BE2C (cell line): Measurements from ENCODE around the gene CCL3. TPM values are rescaled to one million over a fixed set of nuclear protein-coding genes. Genes with fewer than 3 reads are reported as not detected.

Experiments
- DNase-seq: peaks from one replicate; pipeline ENCODE4 v3.0.0-alpha.2; 2020
- H3K27me3 ChIP-seq: fragments of 250-450 bp; sonication (Bioruptor Pico); 2 replicates; pipeline ENCODE4 v1.5.1; 2020; ENCODE audit warnings: mild to moderate bottlenecking
- H3K36me3 ChIP-seq: fragments of 250-450 bp; sonication (Bioruptor Pico); 2 replicates; pipeline ENCODE4 v1.5.1; 2020; ENCODE audit warnings: mild to moderate bottlenecking
- H3K4me1 ChIP-seq: fragments of 250-450 bp; sonication (Bioruptor Pico); 2 replicates; pipeline ENCODE4 v1.5.1; 2020
- H3K4me3 ChIP-seq: 2 replicates; pipeline ENCODE4 v1.5.1; 2011; ENCODE audit warnings: low read depth, low read length
- H3K9me3 ChIP-seq: fragments of 250-450 bp; sonication (Bioruptor Pico); 2 replicates; pipeline ENCODE4 v1.5.1; 2020
- polyA plus RNA-seq: library from polyadenylated mRNA; unstranded; fragments of >200 nt; gene quantifications from one replicate; pipeline ENCODE4 v1.2.1, GENCODE V29; 2012; ENCODE audit warnings: low read depth, missing spikeins; ENCODE audit not compliant: insufficient read length, insufficient read depth
- TF ChIP-seq, protein P1 (sequence below): IDR thresholded peaks from 2 replicates; pipeline ENCODE4 v1.5.1; 2012; ENCODE audit warnings: mild to moderate bottlenecking, low read depth, low read length

Gene CCL3
- not detected for polyA plus RNA-seq

DNA sequence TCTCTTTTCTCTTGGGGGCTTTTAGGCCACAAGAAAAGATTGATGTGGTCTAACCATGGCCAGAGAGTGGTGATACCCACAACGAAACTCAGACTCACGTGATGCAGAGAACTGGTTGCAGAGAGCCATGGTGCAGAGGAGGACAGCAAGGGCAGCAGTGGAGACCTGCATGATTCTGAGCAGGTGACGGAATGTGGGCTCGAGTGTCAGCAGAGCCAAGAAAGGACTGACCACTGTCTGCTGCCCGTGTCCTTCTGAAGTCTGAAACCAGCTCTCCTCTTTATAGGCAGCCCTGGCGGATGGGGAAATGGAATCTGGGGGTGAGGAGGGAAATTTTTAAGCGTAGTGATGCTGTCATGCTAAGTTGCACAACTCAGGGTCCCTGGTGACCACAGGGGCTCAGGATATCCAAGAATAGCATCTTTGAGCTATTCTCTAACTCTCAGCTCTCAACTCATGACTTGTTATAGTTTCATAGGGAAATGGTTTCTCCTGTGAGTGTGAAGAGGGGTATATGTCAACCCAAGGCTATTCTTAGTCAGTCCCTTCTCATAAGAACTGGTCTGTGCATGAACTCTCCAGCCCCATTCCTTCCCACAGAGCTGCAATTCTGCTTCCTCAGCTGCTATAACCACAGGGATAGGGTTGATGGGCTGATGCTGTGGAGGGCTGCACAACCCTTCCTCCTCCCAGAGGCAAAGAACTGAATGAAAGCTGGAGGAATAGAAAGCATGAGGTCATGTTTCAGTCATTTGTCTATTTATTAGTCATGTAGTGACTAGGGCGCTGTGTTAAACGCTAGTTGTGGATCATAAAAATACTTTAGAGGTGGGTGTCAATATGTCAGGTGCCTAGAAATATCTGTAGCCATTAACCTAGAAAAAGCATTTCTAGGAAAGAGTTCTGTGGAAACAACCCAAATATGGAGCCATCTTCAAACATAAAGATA, at the start of gene CCL3:
CCL3 (minus strand) TSS at position 256 of the 949 bp plus-strand sequence; CDS start at position 171, 85 bp downstream.
- H3K9me3 ChIP-seq: no peaks in the 10 kb centered on the region
- H3K36me3 ChIP-seq: no peaks in the 10 kb centered on the region
- TF ChIP-seq, protein P1, sequence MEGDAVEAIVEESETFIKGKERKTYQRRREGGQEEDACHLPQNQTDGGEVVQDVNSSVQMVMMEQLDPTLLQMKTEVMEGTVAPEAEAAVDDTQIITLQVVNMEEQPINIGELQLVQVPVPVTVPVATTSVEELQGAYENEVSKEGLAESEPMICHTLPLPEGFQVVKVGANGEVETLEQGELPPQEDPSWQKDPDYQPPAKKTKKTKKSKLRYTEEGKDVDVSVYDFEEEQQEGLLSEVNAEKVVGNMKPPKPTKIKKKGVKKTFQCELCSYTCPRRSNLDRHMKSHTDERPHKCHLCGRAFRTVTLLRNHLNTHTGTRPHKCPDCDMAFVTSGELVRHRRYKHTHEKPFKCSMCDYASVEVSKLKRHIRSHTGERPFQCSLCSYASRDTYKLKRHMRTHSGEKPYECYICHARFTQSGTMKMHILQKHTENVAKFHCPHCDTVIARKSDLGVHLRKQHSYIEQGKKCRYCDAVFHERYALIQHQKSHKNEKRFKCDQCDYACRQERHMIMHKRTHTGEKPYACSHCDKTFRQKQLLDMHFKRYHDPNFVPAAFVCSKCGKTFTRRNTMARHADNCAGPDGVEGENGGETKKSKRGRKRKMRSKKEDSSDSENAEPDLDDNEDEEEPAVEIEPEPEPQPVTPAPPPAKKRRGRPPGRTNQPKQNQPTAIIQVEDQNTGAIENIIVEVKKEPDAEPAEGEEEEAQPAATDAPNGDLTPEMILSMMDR: no peak
- DNase-seq: no peak
- H3K27me3 ChIP-seq: peaks cover 21% of the 10 kb centered on the region; the same call in 1 of the 2 replicates
- no peaks in the 10 kb centered on the region for H3K4me1 ChIP-seq
- H3K4me3 ChIP-seq: no peak within 1 kb of the TSS

DNA sequence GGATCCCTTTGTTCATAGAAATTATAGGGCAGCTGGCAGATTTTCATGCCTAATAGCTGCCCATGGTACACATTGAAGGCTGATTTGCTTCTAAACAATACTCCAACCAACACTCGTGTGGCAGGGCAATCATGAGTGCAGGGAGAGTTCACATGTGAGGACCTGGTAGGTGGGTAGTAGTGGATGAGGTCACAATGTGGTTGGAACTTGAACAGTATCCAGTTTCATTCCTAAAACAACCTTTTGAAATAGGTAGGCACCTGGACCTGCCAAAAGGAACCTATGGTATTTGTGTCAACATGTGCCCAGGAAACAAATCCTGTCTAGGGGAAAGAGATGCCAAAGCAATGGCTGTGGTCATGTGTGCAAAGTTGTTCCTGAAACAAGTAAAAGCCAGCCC, 46.5 kb upstream of the CCL3 start:
- no peak for DNase-seq
- H3K36me3 ChIP-seq: no peaks in the 10 kb centered on the region
- no peak overlapping the region for H3K4me3 ChIP-seq
- H3K9me3 ChIP-seq: no peaks in the 10 kb centered on the region
- TF ChIP-seq, protein P1: no peak
- H3K27me3 ChIP-seq: peaks cover 23% of the 10 kb centered on the region
- H3K4me1 ChIP-seq: no peaks in the 10 kb centered on the region

DNA sequence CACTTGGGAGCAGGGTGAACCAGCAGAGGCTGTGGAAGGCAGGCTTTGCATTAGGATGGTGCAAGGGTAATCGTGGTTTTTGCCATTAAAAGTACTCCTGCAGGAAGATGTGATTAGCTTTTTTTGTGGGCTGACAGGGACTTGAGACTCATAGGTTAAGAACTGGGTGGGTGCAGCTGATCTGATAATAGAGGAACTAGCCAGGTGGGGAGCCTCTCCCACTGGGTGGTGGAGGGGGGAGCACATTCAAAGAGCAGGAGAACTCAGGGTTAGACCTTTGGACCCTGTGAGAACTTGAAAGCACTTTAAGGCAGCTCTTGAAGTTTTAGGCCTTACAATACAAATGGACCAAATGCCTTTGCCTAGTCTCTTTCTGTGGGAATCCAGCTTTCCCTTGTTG, 46.1 kb upstream of the CCL3 start:
- no peaks in the 10 kb centered on the region for H3K9me3 ChIP-seq
- H3K4me3 ChIP-seq: no peak overlapping the region
- peaks cover 19% of the 10 kb centered on the region for H3K27me3 ChIP-seq
- no peaks in the 10 kb centered on the region for H3K36me3 ChIP-seq
- no peaks in the 10 kb centered on the region for H3K4me1 ChIP-seq
- TF ChIP-seq, protein P1: no peak
- DNase-seq: no peak

DNA sequence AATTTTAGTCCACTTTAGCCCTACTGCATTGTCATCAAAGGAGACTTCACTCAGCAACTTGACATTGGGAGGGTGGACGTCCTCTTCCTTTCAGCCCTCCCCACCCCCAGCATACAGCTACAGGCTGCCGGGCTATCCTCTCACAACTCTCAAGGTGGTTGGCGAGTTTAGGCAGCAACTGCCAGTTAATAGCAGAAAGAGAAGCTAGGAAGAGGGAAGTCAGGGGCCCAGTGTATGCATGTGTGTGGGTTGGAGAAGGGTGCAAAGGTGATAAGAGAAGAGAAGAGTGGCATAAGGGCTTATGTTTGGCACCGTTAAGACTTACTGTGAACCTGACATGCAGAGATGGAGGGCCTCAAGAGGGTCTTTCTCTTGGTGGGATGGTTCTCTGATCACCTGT, 45.5 kb upstream of the CCL3 start:
- no peaks in the 10 kb centered on the region for H3K36me3 ChIP-seq
- H3K4me1 ChIP-seq: no peaks in the 10 kb centered on the region
- no peaks in the 10 kb centered on the region for H3K9me3 ChIP-seq
- TF ChIP-seq, protein P1: no peak
- H3K4me3 ChIP-seq: no peak overlapping the region
- peaks cover 17% of the 10 kb centered on the region for H3K27me3 ChIP-seq
- DNase-seq: no peak

DNA sequence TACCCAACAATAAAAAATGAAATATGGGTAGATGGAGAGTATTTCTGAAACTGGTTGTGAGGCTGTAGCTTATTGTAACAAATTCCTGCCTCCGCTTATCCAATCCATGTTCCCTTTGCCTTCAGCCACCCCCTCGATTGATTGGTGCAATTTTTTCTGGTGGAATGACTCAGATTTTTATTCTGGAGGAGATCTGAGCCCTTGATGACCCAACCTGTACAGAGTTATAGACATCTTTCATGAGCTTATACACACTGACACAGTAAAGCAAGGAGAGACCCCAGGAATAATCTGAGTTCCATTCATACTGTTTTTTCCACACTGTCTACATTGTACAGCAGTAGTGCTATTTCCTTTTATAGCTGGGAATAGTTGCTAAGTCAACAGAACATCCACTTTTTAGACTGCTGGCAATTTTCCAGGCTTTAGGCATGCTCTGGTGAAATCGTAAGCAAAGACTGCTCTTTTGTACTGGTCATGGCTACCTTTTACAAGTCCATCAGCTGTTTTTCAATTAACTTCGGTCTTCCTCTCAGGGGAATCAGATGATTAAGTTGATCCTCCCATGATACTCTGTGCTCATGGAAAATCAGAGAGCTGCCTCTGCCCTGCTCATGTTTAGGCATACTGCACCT, 43.8 kb upstream of the CCL3 start:
- H3K4me3 ChIP-seq: no peak overlapping the region
- peaks cover 21% of the 10 kb centered on the region for H3K27me3 ChIP-seq
- no peaks in the 10 kb centered on the region for H3K36me3 ChIP-seq
- no peak for DNase-seq
- TF ChIP-seq, protein P1: no peak
- H3K4me1 ChIP-seq: no peaks in the 10 kb centered on the region
- H3K9me3 ChIP-seq: no peaks in the 10 kb centered on the region

DNA sequence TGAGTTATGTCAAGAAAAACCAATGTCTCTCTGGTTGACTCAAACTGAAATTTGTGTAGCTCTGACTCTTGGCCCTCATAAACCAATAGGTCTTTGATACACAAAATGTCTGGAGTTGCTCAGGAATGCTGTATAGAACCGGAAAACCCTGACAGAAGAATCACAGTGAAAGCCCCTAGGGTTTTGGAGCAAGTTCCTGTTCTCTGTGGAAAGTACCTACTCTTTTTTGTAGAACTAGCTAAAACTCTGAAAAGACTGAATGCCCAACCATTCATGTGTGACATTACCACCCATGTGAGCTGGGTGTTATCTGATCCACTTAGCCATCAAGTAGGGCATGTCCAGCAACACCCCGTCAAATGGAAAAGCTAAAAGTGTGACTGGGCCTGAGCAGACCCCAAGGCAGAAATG, 42.5 kb upstream of the CCL3 start:
- H3K9me3 ChIP-seq: no peaks in the 10 kb centered on the region
- H3K36me3 ChIP-seq: no peaks in the 10 kb centered on the region
- peaks cover 19% of the 10 kb centered on the region for H3K27me3 ChIP-seq
- no peaks in the 10 kb centered on the region for H3K4me1 ChIP-seq
- no peak overlapping the region for H3K4me3 ChIP-seq
- DNase-seq: no peak
- TF ChIP-seq, protein P1: no peak
